H1 (cell line): Measurements from ENCODE around the gene ITGA11. TPM values are rescaled to one million over a fixed set of nuclear protein-coding genes. Genes with fewer than 3 reads are reported as not detected.

ENCODE experiments used
- CTCF ChIA-PET: fragments of 300-600 bp; sonication (Branson Sonifier 250); formaldehyde crosslinking; loops from one replicate; lab custom pipeline; 2021; ENCODE audit not compliant: partially characterized antibody; lab: Charles Lee
- POLR2A ChIA-PET: fragments of 300-600 bp; sonication (Branson Sonifier 250); formaldehyde crosslinking; loops from one replicate; lab custom pipeline; 2021; ENCODE audit warnings: inconsistent platforms; ENCODE audit not compliant: partially characterized antibody; lab: Charles Lee
- DNase-seq, 2 experiments: peaks; one replicate each; pipeline versions ENCODE4 v3.0.0 to v3.0.0-alpha.2; 2010 to 2022; ENCODE audit warnings: low spot score in 2 of 2, low read depth in 1 of 2, mixed read lengths in 1 of 2
- FAIRE-seq: peaks from 2 replicates; lab custom pipeline; 2011; peaks lifted over from hg19 to GRCh38; lab: Jason Lieb, UNC
- H2AFZ ChIP-seq: 2 replicates; pipeline ENCODE4 v1.8.1; 2012; ENCODE audit warnings: low read length, inconsistent platforms
- H2AK5ac ChIP-seq: 2 replicates; pipeline ENCODE4 v1.6.1; 2013; ENCODE audit warnings: low read depth, low read length
- H2BK120ac ChIP-seq: replicated peaks from 2 replicates; pipeline ENCODE3; 2013; ENCODE audit warnings: low read depth, low read length, inconsistent platforms
- H2BK12ac ChIP-seq: 2 replicates; pipeline ENCODE4 v1.6.1; 2013; ENCODE audit warnings: low read depth, low read length
- H2BK15ac ChIP-seq: 2 replicates; pipeline ENCODE4 v1.6.1; 2013; ENCODE audit warnings: low read length
- H2BK20ac ChIP-seq: 2 replicates; pipeline ENCODE4 v1.6.1; 2013; ENCODE audit warnings: low read length
- H2BK5ac ChIP-seq: 2 replicates; pipeline ENCODE4 v1.6.1; 2013; ENCODE audit warnings: low read depth, low read length
- H3K14ac ChIP-seq: 2 replicates; pipeline ENCODE4 v1.6.1; 2013; ENCODE audit warnings: inconsistent platforms; ENCODE audit not compliant: insufficient read length
- H3K18ac ChIP-seq: 2 replicates; pipeline ENCODE4 v1.6.1; 2013; ENCODE audit warnings: low read length; ENCODE audit errors: extremely low read depth
- H3K23ac ChIP-seq: 2 replicates; pipeline ENCODE4 v1.6.1; 2013; ENCODE audit warnings: inconsistent platforms; ENCODE audit not compliant: insufficient read length
- H3K23me2 ChIP-seq: 2 replicates; pipeline ENCODE4 v1.6.1; 2013; ENCODE audit warnings: low read depth, low read length
- H3K27ac ChIP-seq: 2 replicates; pipeline ENCODE4 v1.6.1; 2011; ENCODE audit warnings: low read depth, low read length, inconsistent platforms
- H3K27me3 ChIP-seq, 4 experiments: replicated peaks in 1 of 4; 1 replicate in 1 of 4; 2 replicates in 3 of 4; pipeline versions ENCODE4 v1.6.1 to v1.8.1; 2011 to 2013; ENCODE audit warnings: low read length in 3 of 4, mild to moderate bottlenecking in 3 of 4, inconsistent platforms in 2 of 4, mixed read lengths in 2 of 4, moderate library complexity in 1 of 4; ENCODE audit not compliant: control insufficient read depth in 3 of 4, insufficient read depth in 3 of 4; ENCODE audit errors: extremely low read depth in 1 of 4
- H3K36me3 ChIP-seq, 4 experiments: 2 replicates each; pipeline versions ENCODE4 v1.6.1 to v1.8.1; 2011 to 2013; ENCODE audit warnings: mild to moderate bottlenecking in 4 of 4, low read length in 3 of 4, moderate library complexity in 2 of 4, control low read depth in 1 of 4, inconsistent platforms in 1 of 4; ENCODE audit not compliant: insufficient read depth in 4 of 4, control insufficient read depth in 2 of 4
- H3K4ac ChIP-seq: replicated peaks from 2 replicates; pipeline ENCODE3; 2013; ENCODE audit warnings: low read length, low read depth, mixed read lengths, inconsistent platforms; ENCODE audit not compliant: insufficient read length
- H3K4me1 ChIP-seq, 4 experiments: replicated peaks in 1 of 4; 1 replicate in 1 of 4; 2 replicates in 3 of 4; pipeline versions ENCODE4 v1.6.1 to v1.8.1; 2011 to 2013; ENCODE audit warnings: low read length in 3 of 4, inconsistent platforms in 2 of 4, mixed read lengths in 1 of 4; ENCODE audit not compliant: insufficient read depth in 4 of 4, control insufficient read depth in 3 of 4
- H3K4me2 ChIP-seq, 2 experiments: 2 replicates each; pipeline versions ENCODE4 v1.6.1 to v1.8.1; 2011 to 2013; ENCODE audit warnings: low read depth in 2 of 2, low read length in 2 of 2, control low read depth in 1 of 2, inconsistent platforms in 1 of 2, mild to moderate bottlenecking in 1 of 2; ENCODE audit not compliant: insufficient read depth in 1 of 2
- H3K4me3 ChIP-seq, 4 experiments: fragments of 200-600, 300-600 bp in 1 of 4; sonication (generic), shearing (Covaris generic), sonication (Bioruptor Twin) in 1 of 4; 2 replicates each; pipeline versions ENCODE4 v1.5.1 to v1.8.1; 2011 to 2016; ENCODE audit warnings: low read length in 4 of 4, low read depth in 3 of 4, control low read depth in 2 of 4, inconsistent platforms in 2 of 4, mild to moderate bottlenecking in 2 of 4, mixed read lengths in 1 of 4, moderate library complexity in 1 of 4; ENCODE audit not compliant: insufficient read depth in 2 of 4; ENCODE audit errors: extremely low read depth in 1 of 4
- H3K56ac ChIP-seq: replicated peaks from 2 replicates; pipeline ENCODE3; 2013; ENCODE audit warnings: low read depth, mild to moderate bottlenecking, mixed read lengths, low read length, inconsistent platforms; ENCODE audit not compliant: insufficient read length
- H3K79me1 ChIP-seq: 2 replicates; pipeline ENCODE4 v1.6.1; 2013; ENCODE audit warnings: low read depth, low read length, control low read depth
- H3K79me2 ChIP-seq, 2 experiments: 2 replicates each; pipeline versions ENCODE4 v1.6.1 to v1.8.1; 2012 to 2013; ENCODE audit warnings: low read length in 2 of 2, mild to moderate bottlenecking in 2 of 2, inconsistent platforms in 1 of 2; ENCODE audit not compliant: insufficient read depth in 2 of 2, control insufficient read depth in 1 of 2
- H3K9ac ChIP-seq, 4 experiments: replicated peaks in 1 of 4; 1 replicate in 1 of 4; 2 replicates in 3 of 4; pipeline versions ENCODE4 v1.6.1 to v1.8.1; 2011 to 2013; ENCODE audit warnings: low read depth in 3 of 4, low read length in 3 of 4, control low read depth in 2 of 4, mild to moderate bottlenecking in 2 of 4, moderate library complexity in 2 of 4, inconsistent platforms in 1 of 4; ENCODE audit errors: extremely low read depth in 1 of 4
- H3K9me3 ChIP-seq, 2 experiments: 2 replicates each; pipeline versions ENCODE4 v1.6.1 to v1.8.1; 2012 to 2013; ENCODE audit warnings: mild to moderate bottlenecking in 2 of 2, moderate library complexity in 2 of 2, control low read depth in 1 of 2, inconsistent platforms in 1 of 2, low read depth in 1 of 2, low read length in 1 of 2, mixed read lengths in 1 of 2; ENCODE audit not compliant: insufficient read depth in 2 of 2
- H4K20me1 ChIP-seq, 2 experiments: replicated peaks in 1 of 2; 2 replicates each; pipeline versions ENCODE3 to v1.8.1; 2011 to 2013; ENCODE audit warnings: inconsistent platforms in 2 of 2, low read length in 2 of 2, mild to moderate bottlenecking in 1 of 2; ENCODE audit not compliant: insufficient read depth in 2 of 2, control insufficient read depth in 1 of 2
- H4K5ac ChIP-seq: 2 replicates; pipeline ENCODE4 v1.6.1; 2013; ENCODE audit warnings: low read length, low read depth, mixed read lengths, inconsistent platforms; ENCODE audit not compliant: insufficient read length
- H4K8ac ChIP-seq: 2 replicates; pipeline ENCODE4 v1.8.0; 2013; ENCODE audit warnings: mild to moderate bottlenecking, moderate library complexity, low read length, inconsistent platforms; ENCODE audit not compliant: insufficient read depth; ENCODE audit errors: extremely low read depth
- H4K91ac ChIP-seq: replicated peaks from 2 replicates; pipeline ENCODE3; 2013; ENCODE audit warnings: low read length, mixed read lengths, inconsistent platforms; ENCODE audit not compliant: insufficient read length
- POLR2A ChIP-seq, 2 experiments: IDR thresholded peaks; 1 replicate in 1 of 2; 2 replicates in 1 of 2; pipeline ENCODE4 v1.6.1; 2011; ENCODE audit warnings: low read depth in 2 of 2, low read length in 2 of 2, mild to moderate bottlenecking in 2 of 2; ENCODE audit errors: control extremely low read depth in 1 of 2
- TBP ChIP-seq: IDR thresholded peaks from 2 replicates; pipeline ENCODE4 v1.6.1; 2011; ENCODE audit warnings: low read depth, low read length, improper control_type of control experiment
- WGBS, 2 experiments: shearing (Covaris generic) in 1 of 2; methylation state at CpG; one replicate each; pipeline versions ENCODE4 v1.1.6 to v1.1.7; 2013 to 2015; ENCODE audit warnings: low lambda C conversion rate in 2 of 2, mixed read lengths in 2 of 2, inconsistent platforms in 1 of 2, low coverage in 1 of 2, missing lambda C conversion rate in 1 of 2; ENCODE audit not compliant: insufficient replicate concordance in 2 of 2, insufficient coverage in 1 of 2, insufficient read length in 1 of 2; ENCODE audit errors: extremely low coverage in 1 of 2, missing lambda C conversion rate in 1 of 2; 5-methylcytosine and 5-hydroxymethylcytosine counted together
- polyA plus RNA-seq, 7 experiments: library from polyadenylated mRNA; depleted of rRNA in 3 of 7; stranded (reverse) in 5 of 7; unstranded in 2 of 7; fragments of >200 nt in 5 of 7; fragments of 200-250 nt in 2 of 7; gene quantifications; 1 replicate in 5 of 7; 2 replicates in 1 of 7; 4 replicates in 1 of 7; pipeline versions ENCODE4 v1.2.1 to v1.2.3, GENCODE V29; 2011 to 2013; ENCODE audit warnings: missing spikeins in 2 of 7, mixed read lengths in 2 of 7
- total RNA-seq: library from RNA; stranded (reverse); fragmentation: NEBNext Ultra II Directional; extraction: Animal tissue kit (Norgen Biotek cat#: 25700); gene quantifications from 2 replicates; pipeline ENCODE4 v1.2.1, GENCODE V29; 2021

Gene ITGA11
- total and polyA plus RNA-seq, 2 of the 8 experiments (the other 6 are each of a cell fraction or from before 2014, with no cell fraction given): 0.05 to 0.06 TPM

DNA sequence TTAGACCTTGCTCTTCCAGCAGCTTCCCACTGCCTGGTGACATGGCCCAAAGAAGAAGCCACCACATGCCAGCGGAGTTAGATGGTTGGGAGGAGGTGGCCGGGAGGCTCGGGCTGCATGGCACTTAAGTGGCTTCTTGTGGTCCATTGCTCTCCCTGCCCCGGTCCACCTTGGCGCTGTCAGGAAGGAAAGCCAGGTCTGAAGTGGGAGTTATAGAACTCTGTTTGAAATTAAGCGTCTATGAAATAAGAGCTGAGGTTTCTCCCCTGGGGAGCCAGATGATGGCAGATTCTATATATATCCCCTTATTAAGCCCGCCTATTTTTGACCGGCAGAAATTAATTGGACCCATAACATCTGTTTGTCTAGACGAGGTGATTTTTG is 61.2 kb downstream of the ITGA11 start:
- no peaks in the 10 kb centered on the region for H3K36me3 ChIP-seq
- H4K5ac ChIP-seq: no peak overlapping the region
- H3K4me3 ChIP-seq: no peak overlapping the region
- WGBS, 2 experiments: 90% methylated on average over 9 of the region's 9 CpGs; no CpG with 5 or more reads in 1 of the 2 experiments
- H3K23me2 ChIP-seq: no peaks in the 10 kb centered on the region
- H3K79me1 ChIP-seq: no peaks in the 10 kb centered on the region
- H3K14ac ChIP-seq: no peak overlapping the region
- no peak overlapping the region for H2BK20ac ChIP-seq
- H2AK5ac ChIP-seq: no peak overlapping the region
- H4K91ac ChIP-seq: no peak overlapping the region
- no peak overlapping the region for H2BK120ac ChIP-seq
- no peak for FAIRE-seq
- TF ChIP-seq POLR2A (IDR thresholded peaks at IDR 0.05; ENCODE audit: control extremely low read depth in 1 of 2, low read depth in 2 of 2, low read length in 2 of 2): no peak
- TF ChIP-seq TBP: no peak
- H3K4me2 ChIP-seq: no peak overlapping the region
- no peaks in the 10 kb centered on the region for H3K9me3 ChIP-seq
- H4K20me1 ChIP-seq: no peaks in the 10 kb centered on the region
- H3K4me1 ChIP-seq: no peaks in the 10 kb centered on the region; a peak in 1 of 7 replicates
- no peak overlapping the region for H3K4ac ChIP-seq
- no peak overlapping the region for H2BK12ac ChIP-seq
- no peak overlapping the region for H3K27ac ChIP-seq
- ChIA-PET POLR2A (no interaction called here), CTCF (interaction anchor here (0.7 to 5.7 kb wide), 6 partner anchors 16 to 554 kb away, joined by 3 to 44 read pairs (median 4); no protein-coding TSS in a partner anchor)
- H3K23ac ChIP-seq: no peak overlapping the region
- no peak overlapping the region for H3K56ac ChIP-seq
- DNase-seq: no peak
- H3K18ac ChIP-seq: no peak overlapping the region
- H2BK15ac ChIP-seq: no peak overlapping the region
- no peak overlapping the region for H4K8ac ChIP-seq
- H2BK5ac ChIP-seq: no peak overlapping the region
- no peak overlapping the region for H3K9ac ChIP-seq
- H3K79me2 ChIP-seq: no peaks in the 10 kb centered on the region
- no peak overlapping the region for H2AFZ ChIP-seq
- no peaks in the 10 kb centered on the region for H3K27me3 ChIP-seq
